ENCODE data around the gene USP46.
A peak's percentile ranks its signal among the peaks of the same experiment; 100 is the strongest.

The USP46 gene

DNA sequence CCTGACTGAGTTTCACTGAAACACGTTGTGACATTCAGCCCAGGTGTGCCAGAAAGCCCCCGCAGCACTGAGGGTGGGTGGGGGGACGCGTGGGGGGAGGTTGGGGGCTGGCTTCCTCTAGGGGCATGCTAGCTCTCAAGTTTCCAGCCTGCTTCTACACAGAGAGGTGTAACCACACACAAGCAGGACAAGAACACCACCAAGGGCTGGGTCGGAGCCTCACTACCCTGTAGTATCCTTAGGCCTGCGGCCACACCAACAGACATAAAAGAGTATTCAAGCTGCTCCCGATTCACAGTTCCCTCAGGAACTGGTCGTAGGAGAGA lies 1.8 kb downstream of the USP46 start:
- DNase-seq (ENCODE audit: low read depth in 1 of 2, low spot score in 1 of 2), result no peak
- Histone ChIP-seq H3K27me3 (ENCODE audit: insufficient read depth, poor library complexity, severe bottlenecking) (no peaks in the 10 kb centered on the region), H3K27ac (replicated peaks) (no peak overlapping the region), H3K4me3 (replicated peaks; ENCODE audit: insufficient read depth, low read length) (no peak overlapping the region)
- TF ChIP-seq GABPA (IDR thresholded peaks at IDR 0.05; ENCODE audit: low read depth), result no peak
- no peak for TF ChIP-seq POLR2AphosphoS5 (IDR thresholded peaks at IDR 0.05; ENCODE audit: low read depth)
- no peak for TF ChIP-seq SPI1 (IDR thresholded peaks at IDR 0.05; ENCODE audit: borderline replicate concordance, low read depth)
- TF ChIP-seq CTCF (IDR thresholded peaks at IDR 0.05; ENCODE audit: insufficient read depth, low read length), result no peak
- TF ChIP-seq, protein P1, sequence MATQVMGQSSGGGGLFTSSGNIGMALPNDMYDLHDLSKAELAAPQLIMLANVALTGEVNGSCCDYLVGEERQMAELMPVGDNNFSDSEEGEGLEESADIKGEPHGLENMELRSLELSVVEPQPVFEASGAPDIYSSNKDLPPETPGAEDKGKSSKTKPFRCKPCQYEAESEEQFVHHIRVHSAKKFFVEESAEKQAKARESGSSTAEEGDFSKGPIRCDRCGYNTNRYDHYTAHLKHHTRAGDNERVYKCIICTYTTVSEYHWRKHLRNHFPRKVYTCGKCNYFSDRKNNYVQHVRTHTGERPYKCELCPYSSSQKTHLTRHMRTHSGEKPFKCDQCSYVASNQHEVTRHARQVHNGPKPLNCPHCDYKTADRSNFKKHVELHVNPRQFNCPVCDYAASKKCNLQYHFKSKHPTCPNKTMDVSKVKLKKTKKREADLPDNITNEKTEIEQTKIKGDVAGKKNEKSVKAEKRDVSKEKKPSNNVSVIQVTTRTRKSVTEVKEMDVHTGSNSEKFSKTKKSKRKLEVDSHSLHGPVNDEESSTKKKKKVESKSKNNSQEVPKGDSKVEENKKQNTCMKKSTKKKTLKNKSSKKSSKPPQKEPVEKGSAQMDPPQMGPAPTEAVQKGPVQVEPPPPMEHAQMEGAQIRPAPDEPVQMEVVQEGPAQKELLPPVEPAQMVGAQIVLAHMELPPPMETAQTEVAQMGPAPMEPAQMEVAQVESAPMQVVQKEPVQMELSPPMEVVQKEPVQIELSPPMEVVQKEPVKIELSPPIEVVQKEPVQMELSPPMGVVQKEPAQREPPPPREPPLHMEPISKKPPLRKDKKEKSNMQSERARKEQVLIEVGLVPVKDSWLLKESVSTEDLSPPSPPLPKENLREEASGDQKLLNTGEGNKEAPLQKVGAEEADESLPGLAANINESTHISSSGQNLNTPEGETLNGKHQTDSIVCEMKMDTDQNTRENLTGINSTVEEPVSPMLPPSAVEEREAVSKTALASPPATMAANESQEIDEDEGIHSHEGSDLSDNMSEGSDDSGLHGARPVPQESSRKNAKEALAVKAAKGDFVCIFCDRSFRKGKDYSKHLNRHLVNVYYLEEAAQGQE (IDR thresholded peaks at IDR 0.05; ENCODE audit: insufficient replicate concordance, low read depth), result no peak

GRCh38 chr4:52655506-52655905 lies 3.6 kb downstream of the USP46 start:
- Histone ChIP-seq H3K27me3 (ENCODE audit: insufficient read depth, poor library complexity, severe bottlenecking) (no peaks in the 10 kb centered on the region), H3K27ac (replicated peaks) (no peak overlapping the region), H3K4me3 (replicated peaks; ENCODE audit: insufficient read depth, low read length) (no peak overlapping the region)
- peak in 1 of 2 experiments; percentile 13 for DNase-seq (ENCODE audit: low read depth in 1 of 2, low spot score in 1 of 2)
- TF ChIP-seq, protein P1 (IDR thresholded peaks at IDR 0.05; ENCODE audit: insufficient replicate concordance, low read depth), result no peak
- TF ChIP-seq POLR2AphosphoS5 (IDR thresholded peaks at IDR 0.05; ENCODE audit: low read depth), result no peak
- no peak for TF ChIP-seq CTCF (IDR thresholded peaks at IDR 0.05; ENCODE audit: insufficient read depth, low read length)
- TF ChIP-seq SPI1 (IDR thresholded peaks at IDR 0.05; ENCODE audit: borderline replicate concordance, low read depth), result no peak
- no peak for TF ChIP-seq GABPA (IDR thresholded peaks at IDR 0.05; ENCODE audit: low read depth)

- TF ChIP-seq POLR2AphosphoS5 (IDR thresholded peaks at IDR 0.05; ENCODE audit: low read depth), result no peak
- TF ChIP-seq, protein P1 (IDR thresholded peaks at IDR 0.05; ENCODE audit: insufficient replicate concordance, low read depth), result no peak
- no peak for TF ChIP-seq CTCF (IDR thresholded peaks at IDR 0.05; ENCODE audit: insufficient read depth, low read length)
- no peak for TF ChIP-seq GABPA (IDR thresholded peaks at IDR 0.05; ENCODE audit: low read depth)
- TF ChIP-seq SPI1 (IDR thresholded peaks at IDR 0.05; ENCODE audit: borderline replicate concordance, low read depth), result no peak
- H3K4me3 ChIP-seq (replicated peaks; ENCODE audit: insufficient read depth, low read length), result no peak overlapping the region
- no peaks in the 10 kb centered on the region for H3K27me3 ChIP-seq (ENCODE audit: insufficient read depth, poor library complexity, severe bottlenecking)
- no peak overlapping the region for H3K27ac ChIP-seq (replicated peaks)
- no peak for DNase-seq (ENCODE audit: low read depth in 1 of 2, low spot score in 1 of 2)
These were observed 7.0 kb downstream of the USP46 start for GRCh38 chr4:52651996-52652672.

All from HL-60 (cell line).